GM19468 (cell line): ENCODE data around the gene NACC1.
"Not testable (repeated sequence)": the region's sequence is repeated elsewhere in the genome, so short reads cannot be mapped to it uniquely, and the experiment has no call there.

Experiments
- ATAC-seq: cut with Tn5 transposase; IDR thresholded peaks from one replicate; pipeline ENCODE4 v1.9.1; 2021; ENCODE audit warnings: mild to moderate bottlenecking, moderate library complexity, moderate number of reproducible peaks; ENCODE audit not compliant: unreplicated experiment; ENCODE audit errors: extremely low read depth

NACC1 gene

GRCh38 chr19:13138171-13138915 is 20.3 kb downstream of the NACC1 start:
- ATAC-seq, result no peak

- no peak for ATAC-seq
These were observed 20.8 kb downstream of the NACC1 start for GRCh38 chr19:13138916-13139198.

GRCh38 chr19:13139633-13140311 is 21.7 kb downstream of the NACC1 start:
- ATAC-seq, result no peak

GRCh38 chr19:13146763-13147563 is 28.9 kb downstream of the NACC1 start:
- no peak for ATAC-seq

- ATAC-seq, result not testable (repeated sequence)
These were observed 31.1 kb downstream of the NACC1 start for GRCh38 chr19:13149173-13149627.

- ATAC-seq, result no peak
These were observed 31.6 kb downstream of the NACC1 start for GRCh38 chr19:13149628-13150186.

- peak; percentile 10 for ATAC-seq
These were observed 32.3 kb downstream of the NACC1 start, which contains the start of the genes IER2 and STX10 for GRCh38 chr19:13150187-13150930. Gene IER2 (plus strand): TSS chr19:13150411. CDS start chr19:13153187, 2,776 bp downstream. Gene STX10 (minus strand): TSS chr19:13150375. CDS start chr19:13150173, 202 bp downstream.

- ATAC-seq, result no peak
These were observed 33.0 kb downstream of the NACC1 start for GRCh38 chr19:13150931-13151604.

GRCh38 chr19:13151605-13152355 is 33.7 kb downstream of the NACC1 start:
- no peak for ATAC-seq

GRCh38 chr19:13152356-13152973 is 34.4 kb downstream of the NACC1 start:
- no peak for ATAC-seq

GRCh38 chr19:13152974-13153568 is 35.0 kb downstream of the NACC1 start:
- ATAC-seq, result no peak

- ATAC-seq, result no peak
These were observed 35.6 kb downstream of the NACC1 start for GRCh38 chr19:13153569-13154240.

- ATAC-seq, result no peak
These were observed 36.2 kb downstream of the NACC1 start for GRCh38 chr19:13154241-13154778.

GRCh38 chr19:13154911-13155471 is 36.9 kb downstream of the NACC1 start:
- no peak for ATAC-seq

- no peak for ATAC-seq
These were observed 37.7 kb downstream of the NACC1 start for GRCh38 chr19:13155472-13156359.

GRCh38 chr19:13159713-13160112 is 41.6 kb downstream of the NACC1 start:
- ATAC-seq, result no peak
